Measurements from ENCODE around the gene OTUD1.

- TF ChIP-seq ZNF384 (IDR thresholded peaks at IDR 0.05) (no peak), FOXA1 (IDR thresholded peaks at IDR 0.05) (no peak), LEF1 (IDR thresholded peaks at IDR 0.05; ENCODE audit: borderline replicate concordance) (no peak), ELF4 (IDR thresholded peaks at IDR 0.05) (no peak), ARNT (IDR thresholded peaks at IDR 0.05) (no peak), SP1 (IDR thresholded peaks at IDR 0.05) (no peak), CTBP1 (IDR thresholded peaks at IDR 0.05; ENCODE audit: borderline replicate concordance) (no peak), TARDBP (IDR thresholded peaks at IDR 0.05) (no peak), SUZ12 (IDR thresholded peaks at IDR 0.05) (no peak), PKNOX1 (IDR thresholded peaks at IDR 0.05) (no peak), FOXM1 (IDR thresholded peaks at IDR 0.05; ENCODE audit: borderline replicate concordance) (no peak), NFRKB (IDR thresholded peaks at IDR 0.05) (no peak)
These were observed 2.4 kb downstream of the OTUD1 start for GRCh38 chr10:23441251-23441650.
